DMS 273 (cell line): Measurements from ENCODE around the gene CACNA1F.

Experiments
- DNase-seq: peaks from one replicate; lab custom pipeline; 2025; ENCODE audit not compliant: unreplicated experiment; lab: John Stamatoyannopoulos, UW

The CACNA1F gene

GRCh38 chrX:49257846-49258748 is 25.0 kb upstream of the CACNA1F start:
- no peak for DNase-seq

GRCh38 chrX:49257074-49257790 is 24.1 kb upstream of the CACNA1F start:
- no peak for DNase-seq

- DNase-seq = no peak
Measured at GRCh38 chrX:49256268-49256995, 23.3 kb upstream of the CACNA1F start.

- DNase-seq = no peak
Measured at GRCh38 chrX:49254639-49255038, 21.5 kb upstream of the CACNA1F start.

- no peak for DNase-seq
Measured at GRCh38 chrX:49251325-49251724, 18.2 kb upstream of the CACNA1F start.

- no peak for DNase-seq
Measured at GRCh38 chrX:49250578-49250977, 17.4 kb upstream of the CACNA1F start.

- no peak for DNase-seq
Measured at GRCh38 chrX:49250066-49250465, 16.9 kb upstream of the CACNA1F start.

- no peak for DNase-seq
Measured at GRCh38 chrX:49249616-49250015, 16.5 kb upstream of the CACNA1F start.

- no peak for DNase-seq
Measured at GRCh38 chrX:49249071-49249470, 15.9 kb upstream of the CACNA1F start.

GRCh38 chrX:49247916-49248811 is 15.0 kb upstream of the CACNA1F start:
- peak; percentile 57 for DNase-seq

GRCh38 chrX:49247346-49247745 is 14.2 kb upstream of the CACNA1F start:
- no peak for DNase-seq

- DNase-seq = no peak
Measured at GRCh38 chrX:49246541-49246940, 13.4 kb upstream of the CACNA1F start.

GRCh38 chrX:49244207-49244606 is 11.1 kb upstream of the CACNA1F start:
- DNase-seq = no peak

- DNase-seq = no peak
Measured at GRCh38 chrX:49243166-49243565, 10.0 kb upstream of the CACNA1F start.

GRCh38 chrX:49242545-49243066 is 9.5 kb upstream of the CACNA1F start:
- DNase-seq = no peak

- DNase-seq = no peak
Measured at GRCh38 chrX:49238735-49239134, 5.6 kb upstream of the CACNA1F start.

- no peak for DNase-seq
Measured at GRCh38 chrX:49237060-49237459, 3.9 kb upstream of the CACNA1F start.

- no peak for DNase-seq
Measured at GRCh38 chrX:49233887-49234555, 881 bp upstream of the CACNA1F start.

- no peak for DNase-seq
Measured at GRCh38 chrX:49232525-49232924, 615 bp downstream of the CACNA1F start.
